CD4-positive, alpha-beta T cell treated with Interleukin-10 for 1 hour (primary cell): Measurements from ENCODE around the gene PRXL2B.
A peak's percentile ranks its signal among the peaks of the same experiment; 100 is the strongest.
"Not testable (repeated sequence)": the region's sequence is repeated elsewhere in the genome, so short reads cannot be mapped to it uniquely, and the experiment has no call there.

Source experiments
- DNase-seq: peaks from one replicate; pipeline ENCODE4 v3.0.0-alpha.2; 2020

PRXL2B gene

GRCh38 chr1:2566101-2567045, 20.2 kb upstream of the PRXL2B start:
- DNase-seq, result no peak

- DNase-seq, result no peak
These were observed 19.4 kb upstream of the PRXL2B start for GRCh38 chr1:2567083-2567679.

- DNase-seq, result not testable (repeated sequence)
These were observed 18.3 kb upstream of the PRXL2B start for GRCh38 chr1:2568187-2568816.

GRCh38 chr1:2569060-2569459, 17.5 kb upstream of the PRXL2B start:
- no peak for DNase-seq

GRCh38 chr1:2569703-2570102, 16.9 kb upstream of the PRXL2B start:
- DNase-seq, result not testable (repeated sequence)

GRCh38 chr1:2570332-2570731, 16.2 kb upstream of the PRXL2B start:
- no peak for DNase-seq

- no peak for DNase-seq
These were observed 15.2 kb upstream of the PRXL2B start for GRCh38 chr1:2571348-2571747.

GRCh38 chr1:2573250-2573920, 13.2 kb upstream of the PRXL2B start:
- no peak for DNase-seq

GRCh38 chr1:2574350-2574749, 12.2 kb upstream of the PRXL2B start:
- no peak for DNase-seq

- no peak for DNase-seq
These were observed 10.5 kb upstream of the PRXL2B start for GRCh38 chr1:2575801-2576663.

- DNase-seq, result peak; percentile 64
These were observed 9.0 kb upstream of the PRXL2B start for GRCh38 chr1:2577565-2578075.

- DNase-seq, result no peak
These were observed 7.8 kb upstream of the PRXL2B start for GRCh38 chr1:2578758-2579118.

GRCh38 chr1:2580691-2581090, 5.9 kb upstream of the PRXL2B start:
- DNase-seq, result no peak

- DNase-seq, result no peak
These were observed 4.2 kb upstream of the PRXL2B start for GRCh38 chr1:2582391-2582790.

- DNase-seq, result peak; percentile 18
These were observed 3.2 kb upstream of the PRXL2B start for GRCh38 chr1:2583331-2583791.

- DNase-seq, result peak; percentile 70
These were observed 2.7 kb upstream of the PRXL2B start for GRCh38 chr1:2583871-2584351.

- DNase-seq, result peak; percentile 16
These were observed 1.8 kb upstream of the PRXL2B start for GRCh38 chr1:2584686-2585317.

- peak; percentile 85 for DNase-seq
These were observed 1.1 kb upstream of the PRXL2B start for GRCh38 chr1:2585318-2586092.

GRCh38 chr1:2587071-2587859, 688 bp downstream of the PRXL2B start:
- DNase-seq, result no peak
